Activated T-cell treated with anti-CD3 and anti-CD28 coated beads for 4 hours (primary cell): Measurements from ENCODE around the gene TRIM74.
"Not testable (repeated sequence)": the region's sequence is repeated elsewhere in the genome, so short reads cannot be mapped to it uniquely, and the experiment has no call there.

ENCODE experiments used
- DNase-seq: peaks from one replicate; pipeline ENCODE4 v3.0.0-alpha.2; 2020

Gene TRIM74

DNA sequence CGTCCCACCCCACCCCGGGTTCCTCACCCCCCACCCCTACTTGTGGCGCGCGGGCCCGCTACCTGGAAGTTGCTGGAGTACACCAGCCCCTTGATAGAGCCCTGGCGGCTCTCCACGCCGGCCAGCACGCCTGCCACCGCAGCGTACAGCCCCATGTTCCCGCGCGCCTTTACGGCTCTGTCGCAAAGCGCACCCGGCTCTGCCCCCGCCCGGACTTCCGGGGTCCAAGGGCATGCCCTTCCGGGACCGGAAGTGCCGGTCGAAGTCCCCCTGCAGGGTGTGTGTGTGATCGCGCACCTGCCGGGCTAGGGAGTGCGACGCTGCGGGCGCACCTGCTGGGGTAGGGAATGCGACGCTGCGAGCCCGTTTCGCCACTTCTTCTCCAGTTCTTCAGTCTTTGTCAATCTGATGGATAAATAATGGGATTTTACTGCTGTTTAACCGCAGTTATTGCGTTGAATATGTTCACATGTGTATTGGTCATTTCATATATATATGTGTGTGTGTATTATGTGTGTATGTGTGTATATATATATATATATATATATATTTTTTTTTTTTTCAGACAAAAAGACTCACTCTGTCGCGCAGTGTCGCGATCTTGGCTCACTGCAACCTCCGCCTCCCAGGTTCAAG is 14.6 kb downstream of the TRIM74 start:
- DNase-seq, result not testable (repeated sequence)

DNA sequence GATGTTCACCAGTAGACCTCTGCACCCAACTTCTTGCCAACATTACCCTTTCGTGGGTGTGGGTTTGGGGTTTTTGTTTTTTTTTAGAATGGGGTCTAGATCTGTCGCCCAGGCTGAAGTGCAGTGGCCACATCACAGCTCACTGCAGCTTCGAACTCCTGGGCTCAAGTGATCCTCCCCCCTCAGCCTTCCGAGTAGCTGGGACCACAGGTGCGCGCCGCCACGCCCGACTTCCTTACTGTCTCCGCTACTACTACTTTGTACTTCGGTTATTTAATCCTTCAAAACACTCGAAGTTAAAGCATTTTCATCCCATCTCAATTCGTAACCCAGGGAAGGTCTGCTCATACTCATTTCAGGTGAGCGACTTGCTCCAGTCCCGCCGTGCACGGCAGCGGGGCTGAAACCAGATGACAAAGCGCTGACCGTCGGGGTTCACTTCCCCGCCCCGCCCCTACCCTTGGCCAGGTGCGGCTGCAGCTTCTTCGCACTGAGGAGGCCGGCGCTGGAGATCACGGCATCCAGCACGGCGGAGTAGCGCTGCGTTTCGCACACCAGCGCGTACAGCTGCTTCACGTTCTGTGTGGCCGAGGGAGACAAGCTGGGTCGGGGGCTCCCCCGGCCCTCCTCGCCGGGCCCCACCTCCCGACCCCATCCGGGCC is 15.2 kb downstream of the TRIM74 start:
- DNase-seq, result not testable (repeated sequence)

DNA sequence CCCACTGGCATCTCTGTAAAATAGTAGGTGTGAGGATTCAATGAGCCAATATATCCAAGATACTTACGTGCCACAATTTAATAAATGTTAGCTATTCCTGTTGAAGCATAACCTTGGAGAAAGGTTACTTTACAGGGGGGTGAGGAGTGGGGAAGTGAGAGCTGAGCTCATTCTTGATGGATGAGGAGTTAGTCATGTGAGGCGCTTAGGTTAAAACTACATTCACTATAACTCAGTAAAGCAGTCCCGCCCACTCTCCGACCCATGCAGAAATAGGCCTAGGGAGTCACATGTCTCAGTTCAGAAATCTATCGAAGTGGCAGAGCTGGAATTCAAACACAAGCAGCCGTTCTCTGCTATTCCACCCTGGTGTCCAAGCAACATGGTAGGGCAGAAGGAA is 18.8 kb downstream of the TRIM74 start:
- not testable (repeated sequence) for DNase-seq

DNA sequence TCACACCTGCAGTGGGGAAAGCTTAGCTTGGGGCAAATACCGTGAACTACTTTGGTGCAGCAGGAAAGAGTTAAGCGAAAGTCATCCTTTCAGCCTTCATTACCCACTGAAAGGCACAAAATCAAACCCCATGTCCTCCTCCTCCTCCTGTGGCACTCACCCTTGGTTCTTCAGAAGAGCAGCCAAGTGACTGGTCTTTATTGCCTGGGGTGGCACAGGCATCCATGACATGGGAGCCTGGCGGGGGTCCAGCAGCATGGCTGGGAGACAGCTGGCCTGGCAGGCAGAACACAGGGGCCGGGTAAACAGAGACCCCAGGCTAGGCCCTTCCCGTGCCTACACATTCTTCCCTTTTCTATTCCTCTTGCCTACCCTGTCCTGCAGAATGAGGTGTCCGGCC is 19.6 kb downstream of the TRIM74 start:
- not testable (repeated sequence) for DNase-seq

DNA sequence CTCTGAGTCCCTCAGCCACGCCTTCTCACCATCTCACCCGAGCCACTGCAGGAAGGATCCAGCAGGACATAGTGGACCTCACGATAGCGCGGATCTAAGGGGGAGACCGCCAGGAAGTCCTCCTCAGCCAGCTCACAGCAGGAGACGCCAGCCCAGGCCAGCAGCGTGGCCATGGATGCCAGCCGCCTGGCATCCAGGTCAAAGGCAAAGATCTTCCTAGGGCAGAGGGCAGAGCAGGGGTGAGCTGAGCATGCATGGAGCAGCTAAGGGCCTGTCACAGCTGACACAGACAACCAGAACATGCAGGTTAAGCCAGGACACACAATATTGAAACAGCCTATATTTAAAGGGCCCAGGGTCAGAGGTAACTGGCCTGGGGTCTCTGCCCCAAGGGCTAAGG is 20.0 kb downstream of the TRIM74 start:
- not testable (repeated sequence) for DNase-seq

DNA sequence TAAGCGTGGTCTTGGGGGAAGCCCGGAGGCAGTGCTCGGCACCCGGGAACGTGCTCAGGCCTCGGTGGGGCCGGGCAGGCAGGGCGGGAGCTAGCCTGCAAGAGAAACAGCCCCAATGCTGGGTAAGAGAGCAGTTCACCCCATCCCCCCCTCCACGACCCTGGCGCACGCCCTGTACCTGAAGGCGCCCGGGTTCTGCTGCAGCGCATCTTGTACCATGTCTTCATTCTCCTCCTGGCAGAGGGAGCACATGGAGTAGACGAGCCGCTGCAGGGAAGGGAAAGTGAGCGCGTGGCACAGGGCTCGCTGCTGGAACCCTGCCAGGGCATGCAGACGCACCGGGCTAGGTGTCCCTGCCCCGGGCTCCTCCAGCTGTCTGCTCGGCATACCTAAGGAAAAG is 20.6 kb downstream of the TRIM74 start:
- not testable (repeated sequence) for DNase-seq

DNA sequence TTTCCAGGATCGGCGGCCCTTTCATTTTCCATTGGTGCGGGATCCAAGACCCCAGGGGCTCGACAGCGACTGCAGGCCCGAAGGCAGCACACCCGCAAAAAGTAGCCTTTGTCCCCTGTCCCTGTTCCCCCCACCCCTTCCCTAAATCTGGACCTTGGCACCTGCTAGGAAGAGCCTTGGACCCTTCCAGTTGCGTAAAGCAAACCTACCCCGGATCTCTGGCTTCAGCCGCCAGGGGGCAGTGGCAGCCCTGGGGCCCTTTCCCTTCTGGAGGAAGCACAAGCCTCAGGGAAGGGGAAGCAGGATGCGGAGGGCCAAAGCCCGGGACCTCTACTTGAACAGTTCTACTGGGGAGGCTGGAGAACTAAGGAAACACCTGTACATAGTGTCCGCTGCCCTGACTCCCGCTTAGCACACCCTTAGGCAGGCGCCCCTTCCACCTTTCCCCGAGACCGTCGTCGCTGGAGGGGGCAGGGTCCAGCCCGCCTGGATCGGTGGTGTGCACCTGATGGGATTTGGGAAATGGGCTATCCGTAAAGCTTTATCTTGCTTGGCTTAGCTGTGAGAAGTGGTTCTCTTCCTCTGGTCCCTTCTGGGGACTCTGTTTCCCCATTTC is 23.0 kb downstream of the TRIM74 start:
- DNase-seq, result not testable (repeated sequence)

DNA sequence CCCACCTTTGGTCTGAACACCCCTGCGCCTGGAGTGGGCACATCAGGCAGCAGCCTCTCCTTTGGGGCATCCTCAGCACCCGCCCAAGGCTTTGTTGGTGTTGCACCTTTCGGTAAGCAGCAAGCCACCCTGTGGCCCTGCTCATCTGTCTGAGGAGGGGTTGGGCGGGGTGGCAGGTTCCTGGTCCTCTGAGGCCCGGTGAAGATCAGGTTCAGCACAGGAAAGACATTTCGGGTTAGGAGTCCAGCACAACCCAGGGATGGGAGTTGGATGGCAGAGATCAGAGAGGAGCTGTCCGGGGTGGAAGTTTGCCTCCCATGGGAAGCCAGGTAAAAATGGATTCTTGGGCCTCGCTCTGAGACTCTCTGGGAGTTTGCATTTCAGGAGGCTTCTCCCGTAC is 23.7 kb downstream of the TRIM74 start:
- DNase-seq, result not testable (repeated sequence)

DNA sequence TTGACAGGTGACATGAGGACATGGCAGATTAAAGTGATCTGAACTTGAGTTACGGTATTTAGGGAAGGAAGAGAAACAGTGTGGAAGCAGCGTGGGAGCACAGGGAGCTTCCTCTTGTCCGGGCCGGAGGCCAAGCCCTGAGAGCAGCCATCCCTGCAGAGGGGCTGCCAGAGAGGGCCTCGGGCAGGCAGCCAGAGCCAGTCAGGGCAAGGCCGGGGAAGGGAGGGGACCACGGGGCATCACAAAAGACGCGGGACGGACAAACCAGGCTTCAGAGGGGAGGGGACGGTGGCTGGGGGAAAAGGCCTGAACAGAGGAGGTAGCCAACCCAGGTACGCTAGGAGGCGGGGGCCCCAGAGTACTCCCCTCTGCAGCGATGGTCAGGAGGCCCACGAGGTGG is 24.3 kb downstream of the TRIM74 start:
- DNase-seq, result not testable (repeated sequence)

DNA sequence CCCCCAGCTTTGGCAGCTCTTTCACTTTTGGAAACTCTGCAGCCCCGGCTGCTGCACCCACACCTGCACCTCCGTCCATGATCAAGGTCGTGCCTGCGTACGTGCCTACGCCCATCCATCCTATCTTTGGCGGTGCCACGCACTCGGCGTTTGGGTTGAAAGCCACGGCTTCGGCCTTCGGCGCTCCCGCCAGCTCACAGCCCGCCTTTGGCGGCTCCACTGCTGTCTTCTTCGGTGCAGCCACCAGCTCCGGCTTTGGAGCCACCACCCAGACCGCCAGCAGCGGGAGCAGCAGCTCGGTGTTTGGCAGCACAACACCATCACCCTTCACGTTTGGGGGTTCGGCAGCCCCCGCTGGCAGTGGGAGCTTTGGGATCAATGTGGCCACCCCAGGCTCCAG is 26.3 kb downstream of the TRIM74 start:
- not testable (repeated sequence) for DNase-seq

DNA sequence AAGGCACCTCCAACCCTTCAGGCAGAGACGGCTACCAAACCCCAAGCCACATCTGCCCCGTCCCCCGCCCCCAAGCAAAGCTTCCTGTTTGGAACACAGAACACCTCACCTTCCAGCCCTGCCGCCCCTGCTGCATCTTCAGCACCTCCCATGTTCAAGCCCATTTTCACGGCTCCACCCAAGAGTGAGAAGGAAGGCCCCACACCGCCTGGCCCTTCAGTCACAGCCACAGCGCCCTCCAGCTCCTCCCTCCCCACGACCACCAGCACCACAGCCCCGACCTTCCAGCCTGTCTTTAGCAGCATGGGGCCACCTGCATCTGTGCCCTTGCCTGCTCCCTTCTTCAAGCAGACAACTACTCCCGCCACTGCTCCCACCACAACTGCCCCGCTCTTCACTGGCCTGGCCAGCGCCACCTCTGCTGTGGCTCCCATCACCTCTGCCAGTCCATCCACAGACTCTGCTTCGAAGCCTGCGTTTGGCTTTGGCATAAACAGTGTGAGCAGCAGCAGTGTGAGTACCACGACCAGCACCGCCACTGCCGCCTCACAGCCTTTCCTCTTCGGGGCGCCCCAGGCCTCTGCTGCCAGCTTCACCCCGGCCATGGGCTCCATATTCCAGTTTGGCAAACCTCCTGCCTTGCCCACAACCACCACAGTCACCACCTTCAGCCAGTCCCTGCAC is 27.1 kb downstream of the TRIM74 start:
- not testable (repeated sequence) for DNase-seq

DNA sequence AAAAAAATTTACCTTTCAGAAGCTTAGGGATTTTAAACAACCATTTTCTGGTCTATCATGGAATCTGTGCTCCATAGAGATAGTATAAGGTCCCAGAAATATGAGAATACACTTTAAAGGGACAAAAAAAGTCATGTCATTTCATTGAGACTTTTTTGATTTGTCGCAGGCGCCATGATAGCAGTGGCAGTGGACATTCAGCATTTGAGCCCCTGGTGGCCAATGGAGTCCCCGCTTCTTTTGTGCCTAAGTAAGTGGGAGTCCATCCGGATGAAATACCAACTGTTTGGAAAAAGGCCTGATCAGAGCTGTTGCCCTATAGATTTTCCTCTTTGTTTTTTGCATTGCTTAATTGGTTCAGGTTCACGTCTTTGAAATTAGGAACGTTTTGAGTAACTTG is 41.0 kb downstream of the TRIM74 start:
- DNase-seq, result not testable (repeated sequence)

DNA sequence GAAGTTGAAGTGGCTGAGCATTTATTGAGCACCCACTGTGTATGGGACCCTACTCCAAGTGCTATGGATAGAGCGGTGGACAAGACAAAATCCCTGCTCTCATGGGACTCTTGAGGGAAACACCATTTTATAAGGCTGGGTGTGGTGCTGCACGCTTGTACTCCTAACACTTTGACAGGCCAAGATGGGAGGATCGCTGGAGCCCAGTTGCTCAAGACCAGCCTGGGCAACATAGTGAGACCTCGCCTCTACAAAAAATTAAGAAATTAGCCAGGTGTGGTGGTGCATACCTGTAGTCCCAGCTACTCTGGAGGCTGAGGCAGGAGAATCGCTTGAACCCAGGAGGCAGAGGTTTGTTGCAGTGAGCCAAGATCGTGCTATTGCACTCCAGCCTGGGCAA is 41.5 kb downstream of the TRIM74 start:
- not testable (repeated sequence) for DNase-seq

DNA sequence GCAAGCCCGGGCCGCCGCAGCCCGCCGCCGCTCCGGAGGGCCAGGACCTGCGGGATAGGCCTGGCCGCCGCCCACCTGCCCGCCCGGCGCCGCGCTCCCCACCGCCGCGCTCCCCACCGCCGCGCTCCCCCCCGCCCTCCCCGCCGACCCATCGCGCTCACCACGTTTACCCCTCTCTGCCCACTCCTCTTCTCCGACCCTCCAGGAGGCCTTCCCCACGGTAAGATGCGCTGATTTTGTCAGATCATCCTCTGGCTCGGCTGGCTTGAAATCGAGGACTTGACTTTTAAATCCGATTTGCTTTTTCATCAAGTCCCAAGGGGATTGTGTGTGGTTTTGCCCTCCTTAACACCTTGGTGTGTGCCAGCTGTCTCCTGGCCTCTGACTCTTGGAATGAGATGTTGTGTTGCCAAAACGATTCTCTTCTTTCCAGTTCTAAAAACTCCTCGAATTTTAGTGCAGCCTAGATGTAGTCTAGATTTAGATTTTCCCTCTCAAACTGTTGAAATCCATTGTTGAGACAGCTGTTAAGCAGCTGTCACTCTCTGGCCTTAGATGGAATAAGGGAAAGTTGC is 43.6 kb downstream of the TRIM74 start:
- DNase-seq, result no peak

DNA sequence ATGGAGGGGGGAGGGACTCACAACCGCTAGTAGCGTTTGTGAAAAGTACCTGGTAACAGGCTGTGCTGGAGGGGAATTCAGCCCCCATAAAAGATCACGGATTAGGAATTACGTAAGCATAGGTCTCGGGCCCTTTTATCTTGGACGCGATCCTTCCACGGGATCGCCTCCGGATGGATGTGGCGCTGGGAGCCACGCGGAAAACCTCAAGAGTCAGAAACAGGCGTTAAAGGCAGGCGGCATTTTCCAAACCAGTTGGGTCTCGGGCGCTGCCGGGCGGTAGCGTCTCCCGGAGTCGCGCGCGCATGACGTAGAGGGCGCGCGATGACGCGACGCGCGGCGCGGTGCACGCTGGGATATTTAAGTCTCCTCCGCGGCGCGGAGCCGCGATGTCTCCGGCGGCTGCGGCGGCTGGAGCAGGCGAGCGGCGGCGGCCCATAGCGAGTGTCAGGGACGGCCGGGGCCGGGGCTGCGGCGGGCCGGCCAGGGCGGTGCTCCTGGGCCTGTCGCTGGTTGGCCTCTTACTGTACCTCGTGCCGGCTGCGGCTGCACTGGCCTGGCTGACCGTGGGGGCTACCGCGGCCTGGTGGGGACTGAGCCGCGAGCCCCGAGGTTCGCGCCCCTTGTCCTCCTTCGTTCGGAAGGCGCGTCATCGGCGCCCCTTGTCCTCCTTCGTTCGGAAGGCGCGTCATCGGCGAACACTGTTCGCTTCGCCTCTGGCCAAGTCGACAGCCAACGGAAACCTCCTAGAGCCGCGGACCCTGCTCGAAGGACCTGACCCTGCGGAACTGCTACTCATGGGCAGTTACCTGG is 44.3 kb downstream of the TRIM74 start, which contains the start of gene POM121:
Gene POM121 (plus strand): TSS at position 363 of the 813 bp plus-strand sequence. CDS start 27 bp downstream, at position 390.
- DNase-seq, result peak; percentile 80

DNA sequence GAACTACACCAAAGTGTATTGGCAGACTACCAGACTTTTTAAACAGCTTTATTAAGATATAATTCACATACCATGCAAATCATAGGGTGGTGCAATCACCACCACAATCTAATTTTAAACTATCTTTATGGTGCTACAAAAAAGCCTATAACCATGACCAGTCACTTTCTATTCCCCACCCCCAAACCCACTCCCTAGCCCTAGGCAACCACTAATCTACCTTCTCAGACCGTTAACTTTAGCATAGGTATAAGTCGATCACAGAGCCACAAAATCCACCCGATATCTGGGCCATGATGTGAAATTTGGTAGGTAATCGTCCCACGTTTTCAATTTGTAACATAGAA is 44.9 kb downstream of the TRIM74 start:
- DNase-seq, result no peak

DNA sequence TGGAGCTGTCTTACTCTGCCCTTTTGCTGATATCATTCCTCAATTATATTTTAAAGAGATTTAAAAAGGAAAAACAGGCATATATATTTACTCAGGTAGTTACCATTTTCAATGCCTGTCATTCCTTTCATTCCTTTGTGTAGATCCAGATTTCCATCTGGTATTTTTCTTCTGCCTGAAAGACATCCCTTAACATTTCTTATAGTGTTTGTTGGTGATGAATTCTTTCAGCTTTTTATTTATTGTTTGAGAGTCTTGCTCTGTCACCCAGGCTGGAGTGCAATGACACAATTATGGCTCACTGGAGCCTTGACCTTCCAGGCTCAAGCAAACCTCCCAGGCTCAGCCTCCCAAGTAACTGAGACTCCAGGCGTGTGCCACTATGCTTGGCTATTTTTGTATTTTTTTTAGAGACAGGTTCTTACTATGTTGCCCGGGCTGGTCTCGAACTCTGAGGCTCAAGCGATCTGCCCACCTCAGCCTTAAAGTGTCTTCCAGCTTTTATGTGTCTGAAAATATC is 50.0 kb downstream of the TRIM74 start:
- no peak for DNase-seq

DNA sequence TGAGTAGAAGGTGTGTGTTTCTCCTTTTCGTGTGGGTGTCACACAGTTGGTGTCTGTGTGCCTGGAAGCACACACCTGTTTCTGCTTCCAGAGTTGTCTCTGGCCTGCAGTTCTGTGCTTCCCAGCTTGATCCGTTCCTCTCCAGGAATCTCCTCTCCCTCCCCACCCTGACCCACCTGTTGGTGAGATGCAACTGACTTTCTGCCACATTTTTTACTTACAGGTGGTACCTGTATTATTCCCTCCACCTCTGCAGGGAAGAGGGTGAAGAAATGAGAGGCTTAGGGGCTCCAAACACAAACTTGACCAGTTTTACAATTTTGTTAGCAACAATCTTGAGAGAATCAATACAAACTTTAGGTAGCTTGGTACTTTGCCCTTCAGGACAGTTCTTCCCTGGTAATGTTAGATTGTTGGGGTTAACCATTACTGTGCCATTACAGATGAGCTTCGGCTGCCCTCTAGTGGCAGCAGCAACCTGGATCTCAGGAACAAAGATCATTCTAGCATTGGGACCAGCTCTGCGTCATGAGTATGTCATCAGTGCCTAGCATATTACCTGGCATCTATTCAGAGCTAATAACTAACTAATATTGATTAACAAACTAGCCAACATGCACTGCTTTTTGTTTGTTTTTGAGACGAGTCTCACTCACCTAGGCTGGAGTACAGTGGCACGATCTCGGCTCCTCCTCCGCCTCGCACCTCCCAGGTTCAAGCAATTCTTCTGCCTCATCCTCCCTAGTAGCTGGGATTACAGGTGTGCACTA is 54.3 kb downstream of the TRIM74 start:
- peak; percentile 47 for DNase-seq

DNA sequence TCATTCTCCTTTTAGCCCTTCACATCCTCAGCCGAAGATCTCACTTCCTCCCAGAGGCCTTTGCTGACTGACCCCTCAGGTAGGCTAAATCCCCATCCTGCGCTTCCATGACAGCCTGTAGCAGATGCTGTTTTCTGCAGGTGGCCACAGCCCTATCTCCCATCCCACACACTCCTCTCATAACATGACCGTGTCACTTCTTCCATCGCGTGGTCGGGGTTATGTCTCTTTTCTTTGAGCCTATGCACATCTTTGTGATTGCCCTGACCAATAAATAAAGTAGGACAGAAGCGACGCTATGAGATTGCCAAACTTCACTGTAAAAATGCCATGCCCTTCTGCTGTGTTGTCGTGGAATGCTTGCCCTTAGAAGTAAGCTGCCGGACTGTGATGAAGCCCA is 55.5 kb downstream of the TRIM74 start:
- not testable (repeated sequence) for DNase-seq

DNA sequence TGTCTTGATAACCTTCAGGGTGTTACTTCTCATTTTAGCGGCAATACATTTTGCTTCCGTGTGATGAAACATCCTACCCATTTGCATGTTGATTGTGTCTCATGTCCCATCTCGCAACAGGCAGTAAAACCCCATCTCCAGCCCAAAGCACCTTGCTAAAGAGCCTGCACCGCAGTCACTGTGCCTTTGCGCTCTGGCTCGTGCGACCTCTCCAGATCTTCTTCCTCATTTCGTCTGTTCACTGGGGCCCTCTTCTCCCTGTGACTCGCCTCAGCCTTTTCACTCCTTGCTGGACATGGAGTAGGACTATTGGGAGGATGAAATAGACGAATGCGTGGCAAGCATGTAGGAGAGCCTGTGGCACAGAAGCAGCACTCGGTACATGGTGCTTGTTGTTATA is 57.9 kb downstream of the TRIM74 start:
- DNase-seq, result not testable (repeated sequence)
